HG03060 (cell line): ENCODE data around the gene NPAS3.

Experiments
- ATAC-seq: cut with Tn5 transposase; IDR thresholded peaks from one replicate; pipeline ENCODE4 v1.9.1; 2021; ENCODE audit warnings: low read depth, moderate number of reproducible peaks; ENCODE audit not compliant: unreplicated experiment

NPAS3 gene

GRCh38 chr14:33711811-33712216 lies 773.1 kb downstream of the NPAS3 start:
- no peak for ATAC-seq

DNA sequence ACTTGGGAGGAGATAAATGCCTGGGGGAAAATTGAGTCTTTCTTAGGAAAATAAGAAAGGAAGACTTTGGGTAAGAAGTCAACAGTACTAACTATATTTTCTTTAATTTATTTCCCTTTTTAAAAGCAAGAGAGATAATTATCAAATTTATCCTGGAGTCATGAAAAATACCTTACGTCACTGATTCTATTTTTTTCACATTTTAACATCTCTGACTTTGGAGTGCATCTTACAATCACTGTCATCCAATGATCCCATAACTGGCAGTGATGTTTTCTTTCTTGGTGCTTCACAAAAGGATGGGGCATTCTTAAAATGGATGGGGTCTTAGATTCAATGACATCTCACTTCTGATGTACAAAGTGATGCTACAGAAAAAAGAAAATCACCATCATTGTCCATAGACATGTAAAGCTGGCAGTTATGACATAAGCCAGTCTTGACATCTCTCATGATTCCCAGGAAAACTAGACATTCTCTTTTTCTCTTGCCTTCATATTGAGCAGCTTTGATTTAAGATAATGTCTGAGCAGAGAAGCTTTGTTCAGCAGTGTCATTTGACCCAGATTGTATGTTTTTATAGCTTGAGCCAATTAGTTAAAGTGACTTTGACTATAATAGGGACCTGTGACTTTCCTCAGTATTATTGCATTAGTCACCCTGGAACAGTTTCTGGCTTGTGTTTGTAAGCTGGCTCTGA lies 776.0 kb downstream of the NPAS3 start:
- ATAC-seq = no peak

- ATAC-seq = no peak
Observed at GRCh38 chr14:33715227-33715528, 776.5 kb downstream of the NPAS3 start.

- no peak for ATAC-seq
Observed at GRCh38 chr14:33716921-33717320, 778.2 kb downstream of the NPAS3 start.

GRCh38 chr14:33717866-33718265 lies 779.2 kb downstream of the NPAS3 start:
- no peak for ATAC-seq

DNA sequence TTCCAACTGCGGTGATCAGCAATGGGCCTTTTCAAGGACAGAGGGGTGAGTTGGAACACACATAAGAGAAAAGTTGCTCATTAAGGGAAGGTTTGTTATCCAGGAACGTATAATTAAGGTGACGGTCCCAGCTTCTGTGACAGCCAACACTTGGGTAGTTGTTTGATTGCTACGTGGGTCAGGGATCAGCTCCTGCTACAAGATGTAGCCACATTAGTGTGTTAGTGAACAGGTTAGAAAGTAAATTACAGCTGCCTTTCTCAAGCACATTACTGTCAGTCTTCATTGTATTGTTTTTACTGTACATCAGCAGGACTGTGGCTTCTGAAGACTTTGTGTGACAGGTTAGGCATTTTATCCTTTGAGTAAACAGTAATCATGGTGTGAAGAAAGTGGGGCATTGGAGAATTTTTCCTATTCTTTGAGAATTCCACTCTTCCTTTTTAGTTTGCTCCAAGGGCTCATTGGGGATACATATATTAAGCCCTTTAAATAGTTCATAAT lies 781.7 kb downstream of the NPAS3 start:
- ATAC-seq = no peak

- no peak for ATAC-seq
Observed at GRCh38 chr14:33726685-33727084, 788.0 kb downstream of the NPAS3 start.

GRCh38 chr14:33727606-33728005 lies 788.9 kb downstream of the NPAS3 start:
- no peak for ATAC-seq

- ATAC-seq = no peak
Observed at GRCh38 chr14:33728010-33728498, 789.4 kb downstream of the NPAS3 start.

DNA sequence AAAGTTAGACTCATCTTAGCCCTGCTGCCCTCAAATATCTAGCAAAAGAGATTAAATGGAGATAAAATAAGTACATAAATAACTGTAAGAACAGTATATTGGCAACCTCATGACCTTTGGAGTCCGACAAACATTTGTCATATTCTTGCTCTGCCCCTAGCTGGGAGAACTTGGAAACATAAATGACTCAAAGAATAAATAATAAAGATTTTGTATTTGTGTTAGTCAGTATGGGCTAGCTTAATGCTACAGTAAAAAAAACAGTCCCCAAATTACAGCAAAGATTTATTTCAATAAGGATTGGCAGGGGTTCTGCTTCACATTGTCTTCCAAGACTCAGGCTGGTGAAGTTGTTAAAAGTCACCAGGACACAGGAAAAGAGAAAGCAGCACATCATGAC lies 791.5 kb downstream of the NPAS3 start:
- ATAC-seq = no peak

- ATAC-seq = no peak
Observed at GRCh38 chr14:33732175-33732574, 793.5 kb downstream of the NPAS3 start.

DNA sequence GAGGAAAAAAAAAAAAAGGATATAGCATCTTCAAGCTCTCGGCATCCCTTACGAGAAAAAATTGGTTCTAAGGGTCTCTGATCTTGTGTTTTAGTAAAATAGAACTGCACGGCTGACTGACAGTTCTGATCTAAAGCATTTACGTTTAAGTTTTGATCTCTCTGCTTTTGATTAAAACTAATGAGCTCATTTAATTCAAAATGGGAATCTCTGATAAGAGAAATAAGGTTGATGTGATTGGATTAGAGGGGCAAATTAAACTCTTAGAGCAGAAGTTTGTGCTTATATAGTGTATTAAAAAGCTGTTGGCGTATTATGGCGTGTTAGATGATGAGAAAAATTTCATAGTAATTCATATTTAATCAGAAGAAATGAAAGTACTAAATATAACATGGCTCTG lies 794.6 kb downstream of the NPAS3 start:
- ATAC-seq = no peak

- no peak for ATAC-seq
Observed at GRCh38 chr14:33733721-33734120, 795.0 kb downstream of the NPAS3 start.

- no peak for ATAC-seq
Observed at GRCh38 chr14:33734387-33734786, 795.7 kb downstream of the NPAS3 start.

DNA sequence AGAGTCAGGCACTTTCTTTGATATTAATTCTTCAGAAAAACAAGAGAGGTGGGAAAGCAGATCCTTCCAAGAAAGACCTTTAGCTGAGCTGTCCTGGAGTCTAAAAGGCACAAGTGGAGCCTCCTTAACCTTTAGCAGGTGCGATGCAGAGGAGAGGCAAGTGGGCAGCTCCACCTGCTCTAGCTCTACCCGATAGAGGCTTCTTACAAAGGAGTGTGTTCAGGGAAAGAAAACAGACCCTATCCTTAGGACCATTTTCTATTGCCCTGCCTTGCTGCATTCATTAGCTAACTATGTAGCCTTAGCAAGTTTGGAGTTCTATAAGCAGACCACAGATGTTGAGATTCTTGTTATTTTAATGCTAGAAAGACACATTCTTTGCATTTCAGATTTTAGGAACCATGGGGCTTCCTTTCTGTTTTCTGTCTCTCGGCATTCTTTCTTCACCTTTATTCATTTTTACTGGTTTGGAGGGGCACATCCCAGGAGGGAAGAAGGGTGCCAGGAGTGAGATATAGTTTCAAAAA lies 797.7 kb downstream of the NPAS3 start:
- ATAC-seq = no peak

GRCh38 chr14:33736979-33737378 lies 798.3 kb downstream of the NPAS3 start:
- no peak for ATAC-seq

DNA sequence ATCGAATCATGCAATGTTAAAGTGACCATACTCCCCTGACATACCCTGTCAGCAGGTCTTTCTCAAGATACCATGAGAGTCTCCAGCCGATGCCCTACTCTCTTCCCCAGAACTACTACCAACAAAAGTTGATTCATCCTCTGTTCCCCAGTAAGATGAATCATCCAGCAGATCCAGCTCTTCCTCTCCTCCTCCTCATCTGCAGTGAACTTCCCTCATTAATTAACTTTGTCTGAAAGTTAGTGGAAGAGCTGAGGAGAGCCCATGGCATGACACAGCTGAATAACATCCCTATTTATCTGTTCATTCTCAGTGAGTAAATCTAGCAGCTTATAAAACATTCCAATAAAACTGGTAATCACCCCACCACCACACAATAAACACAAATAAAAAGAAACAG lies 798.8 kb downstream of the NPAS3 start:
- ATAC-seq = no peak

- no peak for ATAC-seq
Observed at GRCh38 chr14:33738029-33738428, 799.4 kb downstream of the NPAS3 start.

DNA sequence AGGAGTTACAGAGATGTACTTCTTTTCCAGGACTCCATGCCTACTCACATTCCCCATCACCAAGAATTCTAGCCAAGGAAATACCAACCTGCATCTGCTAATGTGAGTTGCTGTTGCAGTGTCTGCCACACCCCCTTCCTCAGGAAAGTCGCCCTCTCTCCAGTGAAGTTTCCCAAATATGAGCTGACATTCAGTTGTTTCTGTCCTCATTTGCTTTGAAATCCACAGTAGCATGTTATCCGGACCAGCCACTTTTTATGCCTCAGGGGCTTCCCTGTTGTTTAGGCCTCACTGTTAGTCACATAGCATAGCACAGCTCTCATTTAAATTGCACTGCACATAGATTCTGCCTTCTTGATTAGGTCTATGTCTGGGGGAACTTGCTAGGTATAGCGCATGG lies 799.8 kb downstream of the NPAS3 start:
- no peak for ATAC-seq

DNA sequence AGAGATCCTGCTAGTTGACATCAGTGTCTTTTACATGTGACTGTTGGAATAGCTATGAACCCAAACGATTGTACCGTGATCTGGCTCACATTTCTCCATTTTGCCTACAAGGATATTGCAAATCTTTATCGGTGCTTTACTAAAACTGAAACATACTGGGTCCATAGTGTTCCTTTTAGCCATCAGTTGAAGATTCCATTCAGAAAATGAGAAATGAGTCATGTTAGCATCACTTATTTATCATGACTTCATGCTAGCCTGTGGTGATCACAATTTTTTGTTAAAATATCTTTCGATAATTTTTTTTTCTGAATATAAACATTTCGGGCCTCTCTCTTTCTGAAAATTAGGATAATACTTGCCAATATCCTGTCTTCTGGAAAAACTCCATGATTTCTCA lies 801.9 kb downstream of the NPAS3 start:
- no peak for ATAC-seq

DNA sequence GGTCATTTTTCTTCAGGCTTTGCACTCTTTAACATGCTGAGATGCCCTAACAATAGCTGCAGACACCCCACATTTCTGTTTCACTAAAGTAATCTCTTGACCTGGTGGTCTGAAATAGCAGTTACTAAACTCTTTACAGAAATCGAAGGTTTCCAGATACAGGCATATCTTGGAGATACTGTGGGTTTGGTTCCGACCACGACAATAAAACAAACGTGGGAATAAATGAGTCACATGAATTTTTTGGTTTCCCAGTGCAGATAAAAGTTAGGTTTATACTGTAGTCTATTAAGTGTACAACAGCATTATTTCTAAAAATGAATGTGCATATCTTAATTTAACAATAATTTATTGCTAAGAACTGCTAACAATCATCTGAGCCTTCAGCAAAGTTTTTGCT lies 803.5 kb downstream of the NPAS3 start:
- ATAC-seq = no peak

- ATAC-seq = no peak
Observed at GRCh38 chr14:33745163-33745562, 806.5 kb downstream of the NPAS3 start.
